OCI-LY3 (cell line): ENCODE data around the gene PDXK.

Experiments used
- H2AFZ ChIP-seq: fragments of 200-600, 300-600 bp; shearing (Covaris generic); 2 replicates; pipeline ENCODE4 v1.6.0; 2014; ENCODE audit warnings: antibody characterized with exemption, low read depth, low read length
- H3K27ac ChIP-seq: fragments of 200-600, 300-600 bp; sonication (generic); 2 replicates; pipeline ENCODE4 v1.5.1; 2014; ENCODE audit warnings: mild to moderate bottlenecking, low read length, moderate library complexity, mixed read lengths
- H3K27me3 ChIP-seq: fragments of 200-600, 300-600 bp; sonication (generic); 2 replicates; pipeline ENCODE4 v1.6.1; 2014; ENCODE audit warnings: low read depth, low read length, mixed read lengths
- H3K36me3 ChIP-seq: fragments of 200-600, 300-600 bp; sonication (generic); replicated peaks from 2 replicates; pipeline ENCODE3; 2014; ENCODE audit warnings: low read depth, low read length, mixed read lengths
- H3K4me1 ChIP-seq: fragments of 300-600, 200-600 bp; sonication (generic); 2 replicates; pipeline ENCODE4 v1.6.1; 2014; ENCODE audit warnings: low read length, mixed read lengths
- H3K4me2 ChIP-seq: fragments of 200-600, 300-600 bp; sonication (generic); 2 replicates; pipeline ENCODE4 v1.6.1; 2014; ENCODE audit warnings: low read length, mixed read lengths
- H3K4me3 ChIP-seq: fragments of 300-600, 200-600 bp; sonication (generic); 2 replicates; pipeline ENCODE4 v1.5.1; 2014; ENCODE audit warnings: antibody characterized with exemption, mild to moderate bottlenecking, low read length, moderate library complexity
- H3K79me2 ChIP-seq: fragments of 300-600, 200-600 bp; shearing (Covaris generic); 2 replicates; pipeline ENCODE4 v1.6.1; 2014; ENCODE audit warnings: mild to moderate bottlenecking, low read length, mixed read lengths
- H3K9ac ChIP-seq: fragments of 300-600, 200-600 bp; shearing (Covaris generic); 2 replicates; pipeline ENCODE4 v1.6.0; 2014; ENCODE audit warnings: mild to moderate bottlenecking, low read length, moderate library complexity
- H3K9me3 ChIP-seq: fragments of 200-600, 300-600 bp; shearing (Covaris generic); 2 replicates; pipeline ENCODE4 v1.6.1; 2014; ENCODE audit warnings: low read length, mixed read lengths; ENCODE audit not compliant: insufficient read depth
- H4K20me1 ChIP-seq: fragments of 200-600, 300-600 bp; sonication (generic); 2 replicates; pipeline ENCODE4 v1.6.1; 2016; ENCODE audit warnings: low read length, mixed read lengths; ENCODE audit not compliant: insufficient read depth
- EZH2phosphoT487 ChIP-seq: fragments of 200-600 bp; shearing (Covaris generic); IDR thresholded peaks from 2 replicates; pipeline ENCODE4 v1.6.1; 2018; ENCODE audit warnings: antibody characterized with exemption, mixed run types, low read depth
- TF ChIP-seq, protein P1 (sequence below): fragments of 200-600, 300-600 bp; sonication (generic); IDR thresholded peaks from 2 replicates; pipeline ENCODE4 v1.5.1; 2014; ENCODE audit warnings: antibody characterized with exemption, low read length, low read depth

The PDXK gene

DNA sequence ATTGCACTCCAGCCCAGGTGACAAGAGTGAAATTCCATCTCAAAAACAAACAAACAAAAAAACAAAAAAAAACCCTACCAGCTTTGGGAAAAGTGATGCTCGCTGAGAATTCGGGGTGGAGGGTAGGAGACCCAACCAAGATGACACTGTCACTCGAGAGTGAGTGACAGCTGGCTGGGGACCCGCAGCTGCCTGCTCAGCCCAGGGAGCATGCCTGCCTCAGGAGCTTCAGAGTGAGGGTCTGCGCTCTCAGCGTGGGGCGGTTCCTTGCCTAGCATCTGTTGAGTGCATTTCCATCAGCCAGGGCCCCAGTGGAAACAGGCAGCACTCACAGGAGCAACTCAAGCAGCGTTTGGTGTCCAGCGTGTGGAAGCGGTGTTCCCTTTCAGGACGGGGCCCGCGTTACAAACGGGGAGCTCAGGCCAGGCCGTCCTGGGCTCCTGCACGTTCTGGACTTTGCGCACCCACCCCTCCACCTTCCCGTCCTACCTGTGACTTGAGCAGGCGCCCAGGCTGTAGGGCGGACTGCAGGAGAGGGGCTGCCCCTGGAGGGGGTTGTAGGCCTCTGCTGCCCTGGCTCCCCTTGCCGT is 51.2 kb downstream of the PDXK start:
- Histone ChIP-seq H3K4me1 (peaks cover 1% of the 10 kb centered on the region), H3K9ac (no peak overlapping the region), H4K20me1 (no peaks in the 10 kb centered on the region), H3K36me3 (peaks cover 3% of the 10 kb centered on the region), H2AFZ (no peak overlapping the region), H3K79me2 (peaks cover 1% of the 10 kb centered on the region; the same call in 1 of the 2 replicates), H3K4me2 (no peak overlapping the region), H3K4me3 (no peak overlapping the region), H3K27ac (no peak overlapping the region), H3K9me3 (no peaks in the 10 kb centered on the region), H3K27me3 (no peaks in the 10 kb centered on the region)
- TF ChIP-seq EZH2phosphoT487: no peak
- TF ChIP-seq, protein P1, sequence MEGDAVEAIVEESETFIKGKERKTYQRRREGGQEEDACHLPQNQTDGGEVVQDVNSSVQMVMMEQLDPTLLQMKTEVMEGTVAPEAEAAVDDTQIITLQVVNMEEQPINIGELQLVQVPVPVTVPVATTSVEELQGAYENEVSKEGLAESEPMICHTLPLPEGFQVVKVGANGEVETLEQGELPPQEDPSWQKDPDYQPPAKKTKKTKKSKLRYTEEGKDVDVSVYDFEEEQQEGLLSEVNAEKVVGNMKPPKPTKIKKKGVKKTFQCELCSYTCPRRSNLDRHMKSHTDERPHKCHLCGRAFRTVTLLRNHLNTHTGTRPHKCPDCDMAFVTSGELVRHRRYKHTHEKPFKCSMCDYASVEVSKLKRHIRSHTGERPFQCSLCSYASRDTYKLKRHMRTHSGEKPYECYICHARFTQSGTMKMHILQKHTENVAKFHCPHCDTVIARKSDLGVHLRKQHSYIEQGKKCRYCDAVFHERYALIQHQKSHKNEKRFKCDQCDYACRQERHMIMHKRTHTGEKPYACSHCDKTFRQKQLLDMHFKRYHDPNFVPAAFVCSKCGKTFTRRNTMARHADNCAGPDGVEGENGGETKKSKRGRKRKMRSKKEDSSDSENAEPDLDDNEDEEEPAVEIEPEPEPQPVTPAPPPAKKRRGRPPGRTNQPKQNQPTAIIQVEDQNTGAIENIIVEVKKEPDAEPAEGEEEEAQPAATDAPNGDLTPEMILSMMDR: no peak

DNA sequence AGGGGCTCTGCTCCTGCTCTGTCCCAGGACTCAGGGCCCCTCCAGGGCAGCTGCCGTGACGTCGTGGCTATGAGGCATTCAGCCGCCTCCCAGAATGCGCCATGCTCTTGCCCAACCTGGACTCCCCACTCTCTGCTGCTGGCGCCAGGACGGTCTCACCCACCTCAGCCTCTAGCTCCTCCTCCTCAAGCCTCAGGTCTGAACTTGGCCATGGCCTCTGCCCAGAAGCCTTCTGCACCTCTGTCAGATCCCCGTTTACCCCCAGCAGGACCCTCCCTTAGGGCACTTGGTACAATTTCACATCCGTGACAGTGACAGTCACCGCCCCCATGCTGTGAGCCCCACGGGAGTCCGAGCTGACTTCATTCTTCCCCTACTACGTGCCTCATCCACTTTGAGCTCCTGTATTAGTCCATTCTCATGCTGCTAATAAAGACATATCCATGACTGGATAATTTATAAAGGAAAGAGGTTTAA is 52.3 kb downstream of the PDXK start:
- H3K79me2 ChIP-seq: peaks cover 3% of the 10 kb centered on the region; the same call in 1 of the 2 replicates
- no peak overlapping the region for H3K9ac ChIP-seq
- H3K4me2 ChIP-seq: no peak overlapping the region
- H3K4me1 ChIP-seq: peaks cover 4% of the 10 kb centered on the region
- no peaks in the 10 kb centered on the region for H3K9me3 ChIP-seq
- no peak overlapping the region for H3K27ac ChIP-seq
- peaks cover 3% of the 10 kb centered on the region for H3K36me3 ChIP-seq
- H3K4me3 ChIP-seq: no peak overlapping the region
- H4K20me1 ChIP-seq: no peaks in the 10 kb centered on the region
- TF ChIP-seq, protein P1: no peak
- TF ChIP-seq EZH2phosphoT487: no peak
- H2AFZ ChIP-seq: no peak overlapping the region
- no peaks in the 10 kb centered on the region for H3K27me3 ChIP-seq

DNA sequence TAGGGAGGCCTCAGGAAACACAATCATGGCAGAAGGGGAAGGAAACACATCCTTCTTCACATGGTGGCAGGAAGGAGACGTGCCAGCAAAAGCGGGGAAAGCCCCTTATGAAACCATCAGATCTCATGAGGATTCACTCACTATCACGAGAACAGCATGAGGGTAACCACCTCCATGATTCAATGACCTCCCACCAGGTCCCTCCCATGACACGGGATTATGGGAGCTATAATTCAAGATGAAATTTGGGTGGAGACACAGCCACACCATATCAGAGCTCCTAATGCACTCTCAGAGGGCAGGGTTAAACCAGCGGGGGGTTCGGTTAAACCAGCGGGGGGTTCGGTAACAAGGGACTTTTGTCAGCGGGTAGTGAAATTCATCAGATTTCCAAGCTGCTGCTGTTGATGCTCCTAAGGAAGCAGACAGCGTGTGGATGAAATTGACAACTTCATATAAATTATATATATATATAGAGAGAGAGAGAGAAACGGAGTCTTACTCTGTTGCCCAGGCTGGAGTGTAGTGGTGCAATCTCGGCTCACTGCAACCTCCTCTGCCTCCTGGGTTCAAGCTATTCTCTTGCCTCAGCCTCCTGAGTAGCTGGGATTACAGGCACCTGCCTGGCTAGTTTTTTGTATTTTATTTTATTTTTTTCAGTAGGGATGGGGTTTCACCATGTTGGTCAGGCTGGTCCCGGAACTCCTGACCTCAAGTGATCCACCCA is 52.9 kb downstream of the PDXK start:
- H4K20me1 ChIP-seq: no peaks in the 10 kb centered on the region
- peaks cover 3% of the 10 kb centered on the region; the same call in 1 of the 2 replicates for H3K79me2 ChIP-seq
- no peak overlapping the region for H3K9ac ChIP-seq
- H2AFZ ChIP-seq: no peak overlapping the region
- no peak overlapping the region for H3K4me2 ChIP-seq
- no peak overlapping the region for H3K4me3 ChIP-seq
- H3K9me3 ChIP-seq: no peaks in the 10 kb centered on the region
- H3K36me3 ChIP-seq: peaks cover 3% of the 10 kb centered on the region
- H3K27ac ChIP-seq: no peak overlapping the region
- H3K4me1 ChIP-seq: peaks cover 4% of the 10 kb centered on the region
- H3K27me3 ChIP-seq: no peaks in the 10 kb centered on the region
- TF ChIP-seq, protein P1: no peak
- TF ChIP-seq EZH2phosphoT487: no peak

DNA sequence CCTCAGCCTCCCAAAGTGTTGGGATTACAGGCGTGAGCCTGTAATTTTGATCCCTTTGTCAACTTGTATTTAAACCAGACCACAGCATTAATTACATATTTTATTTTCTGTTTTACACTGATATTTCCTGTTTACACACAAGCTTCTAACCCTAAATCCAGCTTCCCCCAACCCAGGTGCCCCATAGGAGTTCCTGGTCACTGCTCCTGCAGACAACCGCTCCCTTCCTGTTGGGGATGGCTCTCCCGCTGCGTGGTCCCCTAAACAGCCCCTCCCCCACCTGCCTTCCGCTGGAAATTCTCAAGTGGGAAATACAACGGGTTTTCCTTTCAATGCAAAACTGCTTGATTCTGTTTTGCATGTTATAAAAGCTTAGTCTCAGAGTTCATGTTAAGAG is 53.5 kb downstream of the PDXK start:
- Histone ChIP-seq H3K4me3 (no peak overlapping the region), H3K36me3 (peaks cover 3% of the 10 kb centered on the region), H3K27me3 (no peaks in the 10 kb centered on the region), H3K4me1 (peaks cover 4% of the 10 kb centered on the region), H3K9me3 (no peaks in the 10 kb centered on the region), H3K27ac (no peak overlapping the region), H3K4me2 (no peak overlapping the region), H4K20me1 (no peaks in the 10 kb centered on the region), H2AFZ (no peak overlapping the region), H3K9ac (no peak overlapping the region), H3K79me2 (peaks cover 3% of the 10 kb centered on the region; the same call in 1 of the 2 replicates)
- TF ChIP-seq, protein P1: no peak
- no peak for TF ChIP-seq EZH2phosphoT487
